ENCODE measurements around the gene CCT8L2. TPM values are rescaled to one million over a fixed set of nuclear protein-coding genes. Genes with fewer than 3 reads are reported as not detected.
"Not testable (repeated sequence)": the region's sequence is repeated elsewhere in the genome, so short reads cannot be mapped to it uniquely, and the experiment has no call there.

Gene CCT8L2
- polyA plus RNA-seq, 1 donor, result not detected

- no CpG with 5 or more reads among the region's 4 CpGs for WGBS (ENCODE audit: insufficient coverage, low lambda C conversion rate)
- no peaks in the 10 kb centered on the region for H3K4me1 ChIP-seq (ENCODE audit: control insufficient read depth, insufficient read depth, low read length)
- no peak overlapping the region for H3K4me3 ChIP-seq (ENCODE audit: low read length)
- no peaks in the 10 kb centered on the region for H3K9me3 ChIP-seq (ENCODE audit: control insufficient read depth, low read depth, low read length)
- peak in 1 of 2 donors; percentile 1 for DNase-seq
- H3K36me3 ChIP-seq (ENCODE audit: control insufficient read depth, insufficient read depth, low read length), result no peaks in the 10 kb centered on the region
- H3K27ac ChIP-seq (ENCODE audit: low read length), result no peak overlapping the region
- no peaks in the 10 kb centered on the region for H3K27me3 ChIP-seq (ENCODE audit: control insufficient read depth, insufficient read depth, low read length)
Observed at GRCh38 chr22:16594026-16594425, 1.4 kb upstream of the CCT8L2 start.

GRCh38 chr22:16592231-16592630 lies 379 bp downstream of the CCT8L2 start:
- DNase-seq; H3K36me3 ChIP-seq (ENCODE audit: control insufficient read depth, insufficient read depth, low read length): not testable (repeated sequence)
- no CpG with 5 or more reads among the region's 11 CpGs for WGBS (ENCODE audit: insufficient coverage, low lambda C conversion rate)

GRCh38 chr22:16591136-16591535 lies 1.5 kb downstream of the CCT8L2 start:
- not testable (repeated sequence) for H3K4me3 ChIP-seq (ENCODE audit: low read length); DNase-seq; H3K4me1 ChIP-seq (ENCODE audit: control insufficient read depth, insufficient read depth, low read length); H3K9me3 ChIP-seq (ENCODE audit: control insufficient read depth, low read depth, low read length); H3K27ac ChIP-seq (ENCODE audit: low read length); H3K27me3 ChIP-seq (ENCODE audit: control insufficient read depth, insufficient read depth, low read length); H3K36me3 ChIP-seq (ENCODE audit: control insufficient read depth, insufficient read depth, low read length)
- no CpG with 5 or more reads among the region's 4 CpGs for WGBS (ENCODE audit: insufficient coverage, low lambda C conversion rate)

More at GRCh38 chr22:16592231-16592630, 379 bp downstream of the CCT8L2 start:
- H3K4me1 ChIP-seq (ENCODE audit: control insufficient read depth, insufficient read depth, low read length); H3K27me3 ChIP-seq (ENCODE audit: control insufficient read depth, insufficient read depth, low read length); H3K9me3 ChIP-seq (ENCODE audit: control insufficient read depth, low read depth, low read length); H3K4me3 ChIP-seq (ENCODE audit: low read length); H3K27ac ChIP-seq (ENCODE audit: low read length): not testable (repeated sequence)

GRCh38 chr22:16586991-16587390 lies 5.6 kb downstream of the CCT8L2 start:
- H3K9me3 ChIP-seq (ENCODE audit: control insufficient read depth, low read depth, low read length), result no peaks in the 10 kb centered on the region
- no peaks in the 10 kb centered on the region for H3K36me3 ChIP-seq (ENCODE audit: control insufficient read depth, insufficient read depth, low read length)
- no peak overlapping the region for H3K4me3 ChIP-seq (ENCODE audit: low read length)
- H3K27ac ChIP-seq (ENCODE audit: low read length), result no peak overlapping the region
- no peaks in the 10 kb centered on the region for H3K27me3 ChIP-seq (ENCODE audit: control insufficient read depth, insufficient read depth, low read length)
- DNase-seq, result no peak
- H3K4me1 ChIP-seq (ENCODE audit: control insufficient read depth, insufficient read depth, low read length), result no peaks in the 10 kb centered on the region
- no CpG with 5 or more reads among the region's 3 CpGs for whole genome bisulfite sequencing (ENCODE audit: insufficient coverage, low lambda C conversion rate)

GRCh38 chr22:16586170-16586569 lies 6.4 kb downstream of the CCT8L2 start:
- Histone ChIP-seq H3K4me3 (ENCODE audit: low read length) (no peak overlapping the region), H3K4me1 (ENCODE audit: control insufficient read depth, insufficient read depth, low read length) (no peaks in the 10 kb centered on the region), H3K9me3 (ENCODE audit: control insufficient read depth, low read depth, low read length) (no peaks in the 10 kb centered on the region), H3K27me3 (ENCODE audit: control insufficient read depth, insufficient read depth, low read length) (no peaks in the 10 kb centered on the region), H3K36me3 (ENCODE audit: control insufficient read depth, insufficient read depth, low read length) (no peaks in the 10 kb centered on the region), H3K27ac (ENCODE audit: low read length) (no peak overlapping the region)
- WGBS (ENCODE audit: insufficient coverage, low lambda C conversion rate), result no CpG with 5 or more reads among the region's 2 CpGs
- no peak for DNase-seq

GRCh38 chr22:16580872-16581271 lies 11.7 kb downstream of the CCT8L2 start:
- H3K27ac ChIP-seq (ENCODE audit: low read length); DNase-seq; H3K36me3 ChIP-seq (ENCODE audit: control insufficient read depth, insufficient read depth, low read length); H3K4me1 ChIP-seq (ENCODE audit: control insufficient read depth, insufficient read depth, low read length); H3K27me3 ChIP-seq (ENCODE audit: control insufficient read depth, insufficient read depth, low read length); H3K9me3 ChIP-seq (ENCODE audit: control insufficient read depth, low read depth, low read length); H3K4me3 ChIP-seq (ENCODE audit: low read length): not testable (repeated sequence)
- no CpG with 5 or more reads among the region's 2 CpGs for WGBS (ENCODE audit: insufficient coverage, low lambda C conversion rate)

- not testable (repeated sequence) for DNase-seq; H3K27me3 ChIP-seq (ENCODE audit: control insufficient read depth, insufficient read depth, low read length); H3K4me3 ChIP-seq (ENCODE audit: low read length); H3K27ac ChIP-seq (ENCODE audit: low read length); H3K36me3 ChIP-seq (ENCODE audit: control insufficient read depth, insufficient read depth, low read length); H3K4me1 ChIP-seq (ENCODE audit: control insufficient read depth, insufficient read depth, low read length)
- H3K9me3 ChIP-seq (ENCODE audit: control insufficient read depth, low read depth, low read length), result peaks cover 41% of the 10 kb centered on the region
- no CpG with 5 or more reads among the region's 2 CpGs for WGBS (ENCODE audit: insufficient coverage, low lambda C conversion rate)
Observed at GRCh38 chr22:16569240-16569834, 23.3 kb downstream of the CCT8L2 start.

- 100% methylated on average over 1 of the region's 6 CpGs for WGBS (ENCODE audit: insufficient coverage, low lambda C conversion rate)
Observed at GRCh38 chr22:16568425-16568758, 24.2 kb downstream of the CCT8L2 start.

GRCh38 chr22:16567617-16568424 lies 24.8 kb downstream of the CCT8L2 start:
- not testable (repeated sequence) for H3K27ac ChIP-seq (ENCODE audit: low read length); H3K4me1 ChIP-seq (ENCODE audit: control insufficient read depth, insufficient read depth, low read length); H3K4me3 ChIP-seq (ENCODE audit: low read length); DNase-seq; H3K27me3 ChIP-seq (ENCODE audit: control insufficient read depth, insufficient read depth, low read length); H3K36me3 ChIP-seq (ENCODE audit: control insufficient read depth, insufficient read depth, low read length)
- peaks cover 56% of the 10 kb centered on the region for H3K9me3 ChIP-seq (ENCODE audit: control insufficient read depth, low read depth, low read length)
- WGBS (ENCODE audit: insufficient coverage, low lambda C conversion rate), result no CpG with 5 or more reads among the region's 13 CpGs

More at GRCh38 chr22:16568425-16568758, 24.2 kb downstream of the CCT8L2 start:
- DNase-seq, result no peak
- Histone ChIP-seq H3K27me3 (ENCODE audit: control insufficient read depth, insufficient read depth, low read length) (no peaks in the 10 kb centered on the region), H3K9me3 (ENCODE audit: control insufficient read depth, low read depth, low read length) (peaks cover 50% of the 10 kb centered on the region), H3K27ac (ENCODE audit: low read length) (no peak overlapping the region), H3K4me1 (ENCODE audit: control insufficient read depth, insufficient read depth, low read length) (no peaks in the 10 kb centered on the region), H3K4me3 (ENCODE audit: low read length) (no peak overlapping the region), H3K36me3 (ENCODE audit: control insufficient read depth, insufficient read depth, low read length) (no peaks in the 10 kb centered on the region)

GRCh38 chr22:16566421-16567151 lies 26.0 kb downstream of the CCT8L2 start:
- H3K27ac ChIP-seq (ENCODE audit: low read length); H3K36me3 ChIP-seq (ENCODE audit: control insufficient read depth, insufficient read depth, low read length); H3K4me1 ChIP-seq (ENCODE audit: control insufficient read depth, insufficient read depth, low read length); DNase-seq; H3K4me3 ChIP-seq (ENCODE audit: low read length); H3K27me3 ChIP-seq (ENCODE audit: control insufficient read depth, insufficient read depth, low read length): not testable (repeated sequence)
- peaks cover 59% of the 10 kb centered on the region for H3K9me3 ChIP-seq (ENCODE audit: control insufficient read depth, low read depth, low read length)
- WGBS (ENCODE audit: insufficient coverage, low lambda C conversion rate), result no CpG with 5 or more reads among the region's 7 CpGs
